Measurements from ENCODE around the gene SH3BP5L. TPM values are rescaled to one million over a fixed set of nuclear protein-coding genes. Genes with fewer than 3 reads are reported as not detected.
A peak's percentile ranks its signal among the peaks of the same experiment; 100 is the strongest.

Gene SH3BP5L
- 27.9 and 28.4 TPM in 2 replicates for total RNA-seq (2021; fragmentation: NEBNext Ultra II Directional; extraction: Animal tissue kit (Norgen Biotek cat#: 25700))
- polyA plus RNA-seq (2011; rRNA removed): 20.2 and 29.7 TPM in 2 replicates
- polyA plus RNA-seq (2011; cell fraction: cytosol; rRNA removed): 27.2 TPM
- 32.9 TPM for polyA plus RNA-seq (2011; cell fraction: nucleus; rRNA removed)
- 14.2 to 20.1 TPM (median 19.1 TPM) in 4 replicates for polyA plus RNA-seq (2012, experiment 1 of 2)
- polyA plus RNA-seq (2012, experiment 2 of 2): 18.1 TPM
- polyA plus RNA-seq (2013, experiment 1 of 2): 14.2 TPM
- polyA plus RNA-seq (2013, experiment 2 of 2): 13.8 TPM
- polyA minus RNA-seq (2011; rRNA and poly(A)+ RNA removed): 15.4 and 21.6 TPM in 2 replicates
- 13.0 TPM for polyA minus RNA-seq (2011; cell fraction: cytosol; rRNA and poly(A)+ RNA removed)
- polyA minus RNA-seq (2011; cell fraction: nucleus; rRNA and poly(A)+ RNA removed): 24.4 TPM
- long read RNA-seq, experiment 1, partial matches to known transcripts: 25 of 26 reads
- long read RNA-seq, experiment 1, other reads (novel, unspliced or antisense): 1 of 26 reads
- long read RNA-seq, experiment 2, partial matches to known transcripts: 4 of 4 reads
- long read RNA-seq, experiment 2, other reads (novel, unspliced or antisense): 0 of 4 reads

DNA sequence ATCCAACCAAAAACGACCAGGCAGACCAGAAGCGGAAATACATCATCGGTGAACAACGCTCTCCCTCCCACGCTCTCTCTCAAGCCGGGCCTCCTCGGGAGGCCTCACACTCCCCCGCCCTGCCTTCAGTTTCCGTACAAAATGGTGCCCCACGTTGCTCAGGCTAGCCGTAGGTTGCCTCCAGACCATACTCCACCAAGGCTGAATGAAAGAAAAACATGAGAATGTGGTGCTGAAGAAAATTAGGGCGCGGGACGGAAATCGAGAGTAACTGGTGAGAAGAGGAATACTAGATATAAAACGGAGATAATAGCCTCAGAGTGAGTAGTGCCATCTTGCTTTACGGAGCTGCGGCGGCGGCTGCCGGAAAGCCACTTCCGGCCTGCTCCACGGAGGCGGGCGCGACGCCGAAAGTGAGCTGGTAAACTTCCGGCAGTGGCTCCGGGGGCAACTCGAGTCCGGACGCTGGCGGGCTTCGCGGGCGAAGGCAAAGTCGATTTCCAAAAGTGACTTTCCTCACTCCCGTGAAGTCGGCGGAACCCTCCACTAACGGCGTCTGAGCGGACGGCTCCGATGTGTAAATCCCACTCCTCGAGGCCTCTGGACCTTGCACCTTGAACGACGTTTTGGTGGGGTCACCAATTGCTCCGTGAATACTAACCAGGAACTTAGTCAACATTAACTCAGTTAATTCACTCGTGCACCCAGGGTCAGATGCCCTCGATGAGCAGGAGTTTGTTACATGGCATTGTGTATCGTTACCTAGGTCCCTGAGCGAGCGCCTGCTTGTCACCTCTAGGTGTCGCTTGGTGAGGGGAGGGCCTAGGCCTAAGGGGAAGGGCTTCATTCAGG, at the start of gene SH3BP5L:
Gene SH3BP5L (minus strand): TSS at position 7 of the 852 bp plus-strand sequence. CDS start 980 bp downstream, outside the sequence.
- Histone ChIP-seq H2BK120ac (replicated peaks; ENCODE audit: low read depth, low read length) (no peak within 1 kb of the TSS), H2BK5ac (ENCODE audit: low read depth, low read length) (peak within 1 kb of the TSS; percentile 97), H3K9me3 (ENCODE audit: insufficient read depth in 2 of 2, low read depth in 1 of 2, low read length in 1 of 2) (no peaks in the 10 kb centered on the region; a peak in 1 of 4 replicates), H3K23me2 (ENCODE audit: low read depth, low read length) (peaks cover 10% of the 10 kb centered on the region), H3K4me2 (ENCODE audit: insufficient read depth in 1 of 2, low read depth in 2 of 2, low read length in 2 of 2) (peak within 1 kb of the TSS; percentile 80 to 81), H2BK20ac (ENCODE audit: low read length) (no peak within 1 kb of the TSS), H3K27ac (ENCODE audit: low read depth, low read length) (peak within 1 kb of the TSS; percentile 98), H3K4me1 (replicated peaks in 1 of 4; ENCODE audit: control insufficient read depth in 3 of 4, insufficient read depth in 4 of 4, low read length in 3 of 4) (peaks cover 0 to 5% (median 1%) of the 10 kb centered on the region in 4 experiments; a peak in 5 of 7 replicates), H3K79me2 (ENCODE audit: control insufficient read depth in 1 of 2, insufficient read depth in 2 of 2, low read length in 2 of 2) (peaks cover 0 to 43% of the 10 kb centered on the region in 2 experiments; a peak in 3 of 4 replicates), H3K23ac (ENCODE audit: insufficient read length) (no peak within 1 kb of the TSS), H3K9ac (replicated peaks in 1 of 4; ENCODE audit: extremely low read depth in 1 of 4, low read depth in 3 of 4, low read length in 3 of 4) (peak within 1 kb of the TSS; percentile 84 to 99 (median 89)), H3K4me3 (ENCODE audit: extremely low read depth in 1 of 4, insufficient read depth in 2 of 4, low read depth in 3 of 4, low read length in 4 of 4) (peak within 1 kb of the TSS; percentile 88 to 98 (median 94)), H3K79me1 (ENCODE audit: low read depth, low read length) (peaks cover 9% of the 10 kb centered on the region), H4K91ac (replicated peaks; ENCODE audit: insufficient read length, low read length) (peak within 1 kb of the TSS; percentile 86), H3K18ac (ENCODE audit: extremely low read depth, low read length) (peak within 1 kb of the TSS; percentile 91), H4K5ac (ENCODE audit: insufficient read length, low read depth, low read length) (peak within 1 kb of the TSS; percentile 97), H3K27me3 (replicated peaks in 1 of 4; ENCODE audit: control insufficient read depth in 3 of 4, extremely low read depth in 1 of 4, insufficient read depth in 3 of 4, low read length in 3 of 4) (no peaks in the 10 kb centered on the region), H2AFZ (ENCODE audit: low read length) (peak within 1 kb of the TSS; percentile 99), H3K36me3 (ENCODE audit: control insufficient read depth in 2 of 4, insufficient read depth in 4 of 4, low read length in 3 of 4) (peaks cover 0 to 15% (median 8%) of the 10 kb centered on the region in 4 experiments; a peak in 6 of 8 replicates), H3K4ac (replicated peaks; ENCODE audit: insufficient read length, low read depth, low read length) (peak within 1 kb of the TSS; percentile 75), H3K14ac (ENCODE audit: insufficient read length) (no peak within 1 kb of the TSS), H4K8ac (ENCODE audit: extremely low read depth, insufficient read depth, low read length) (peak within 1 kb of the TSS; percentile 95), H2BK15ac (ENCODE audit: low read length) (no peak within 1 kb of the TSS), H2BK12ac (ENCODE audit: low read depth, low read length) (peak within 1 kb of the TSS; percentile 56; the same call in 1 of the 2 replicates), H3K56ac (replicated peaks; ENCODE audit: insufficient read length, low read depth, low read length) (peak within 1 kb of the TSS; percentile 62), H2AK5ac (ENCODE audit: low read depth, low read length) (no peak within 1 kb of the TSS), H4K20me1 (replicated peaks in 1 of 2; ENCODE audit: control insufficient read depth in 1 of 2, insufficient read depth in 2 of 2, low read length in 2 of 2) (peaks cover 0 to 4% of the 10 kb centered on the region in 2 experiments)
- FAIRE-seq: no peak
- 2% methylated on average over 56 of the region's 56 CpGs; no CpG with 5 or more reads in 1 of the 2 experiments for WGBS, 2 experiments (ENCODE audit: extremely low coverage in 1 of 2, insufficient coverage in 1 of 2, insufficient read length in 1 of 2, insufficient replicate concordance in 2 of 2, low coverage in 1 of 2, low lambda C conversion rate in 2 of 2, missing lambda C conversion rate in 1 of 2)
- ChIA-PET CTCF (ENCODE audit: partially characterized antibody) (interaction anchor here (0.6 to 3.8 kb wide), 10 partner anchors 9 to 77 kb away, joined by 3 to 20 read pairs (median 6); partner anchors contain the start of genes ZNF672 and ZNF692), POLR2A (ENCODE audit: partially characterized antibody) (interaction anchor here (0.8 to 6.0 kb wide), 10 partner anchors 11 to 80 kb away, joined by 3 to 69 read pairs (median 6); partner anchors contain the start of genes PGBD2, ZNF672 and ZNF692)
- peak; percentile 74 to 87 for DNase-seq (ENCODE audit: low read depth in 1 of 2, low spot score in 2 of 2)
- TF ChIP-seq ZNF274 (IDR thresholded peaks at IDR 0.05; ENCODE audit: borderline replicate concordance, extremely low read depth, low read length): no peak

Measured in H1 (cell line).